Measurements from ENCODE around the gene EBF3.

Gene EBF3

GRCh38 chr10:129932751-129933433, 31.2 kb downstream of the EBF3 start:
- ChIA-PET POLR2A (ENCODE audit: low non-redundant PET) (no interaction called here), CTCF (no interaction called here)
- DNase-seq (ENCODE audit: low spot score) = no peak

GRCh38 chr10:129932182-129932581, 31.9 kb downstream of the EBF3 start:
- TF ChIP-seq CTCF (conservative IDR thresholded peaks at IDR 0.05; ENCODE audit: low read depth) = no peak
- H3K27ac ChIP-seq = no peak overlapping the region
- ChIA-PET POLR2A (ENCODE audit: low non-redundant PET) (no interaction called here), CTCF (no interaction called here)
- no peak for DNase-seq (ENCODE audit: low spot score)

More at GRCh38 chr10:129932751-129933433, 31.2 kb downstream of the EBF3 start:
- no peak for TF ChIP-seq CTCF (conservative IDR thresholded peaks at IDR 0.05; ENCODE audit: low read depth)
- no peak overlapping the region for H3K27ac ChIP-seq

GRCh38 chr10:129929343-129930292, 34.5 kb downstream of the EBF3 start:
- no peak for DNase-seq (ENCODE audit: low spot score)
- no peak for TF ChIP-seq CTCF (conservative IDR thresholded peaks at IDR 0.05; ENCODE audit: low read depth)
- no peak overlapping the region for H3K27ac ChIP-seq
- CTCF ChIA-PET = interaction anchor here (0.6 kb wide), 1 partner anchor 119 kb away, joined by 4 read pairs; no protein-coding TSS in a partner anchor
- POLR2A ChIA-PET (ENCODE audit: low non-redundant PET) = no interaction called here

- DNase-seq (ENCODE audit: low spot score) = no peak
- no peak overlapping the region for H3K27ac ChIP-seq
- no peak for TF ChIP-seq CTCF (conservative IDR thresholded peaks at IDR 0.05; ENCODE audit: low read depth)
- POLR2A ChIA-PET (ENCODE audit: low non-redundant PET) = no interaction called here
- CTCF ChIA-PET = no interaction called here
These were observed 36.5 kb downstream of the EBF3 start for GRCh38 chr10:129927351-129928120.

GRCh38 chr10:129926066-129927055, 37.7 kb downstream of the EBF3 start:
- POLR2A ChIA-PET (ENCODE audit: low non-redundant PET) = no interaction called here
- no peak overlapping the region for H3K27ac ChIP-seq
- CTCF ChIA-PET = no interaction called here
- TF ChIP-seq CTCF (conservative IDR thresholded peaks at IDR 0.05; ENCODE audit: low read depth) = no peak
- no peak for DNase-seq (ENCODE audit: low spot score)
